ENCODE measurements around the gene STAM. TPM values are rescaled to one million over a fixed set of nuclear protein-coding genes. Genes with fewer than 3 reads are reported as not detected.

STAM gene
- polyA plus RNA-seq, 1 of the 3 experiments (the other 2 are of a cell fraction): 19.1 TPM

DNA sequence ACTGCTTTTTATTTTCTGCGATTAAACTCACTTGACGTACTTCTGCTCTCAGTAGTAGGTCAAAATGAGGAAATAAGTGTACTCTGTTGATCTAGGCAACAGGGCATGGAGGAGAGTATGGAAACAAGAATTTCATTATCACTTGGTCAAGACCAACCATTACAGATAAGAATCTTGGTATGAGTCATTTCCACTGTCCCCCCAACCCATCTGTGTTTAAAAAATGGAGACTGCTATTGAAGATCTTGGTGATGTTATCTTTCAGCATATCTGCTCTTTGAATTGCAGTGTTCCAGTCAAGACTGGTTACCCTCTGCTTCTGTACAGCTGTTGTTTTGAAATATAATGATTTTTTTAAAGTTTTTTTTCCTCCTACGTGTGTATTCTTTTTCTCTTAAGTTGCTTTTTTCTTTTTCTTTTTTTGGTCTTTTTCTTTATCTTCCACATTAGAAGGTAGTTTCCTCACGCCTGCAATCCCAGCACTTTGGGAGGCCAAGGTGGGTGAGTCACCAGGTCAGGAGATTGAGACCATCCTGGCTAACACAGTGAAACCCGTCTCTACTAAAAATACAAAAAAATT is 11.7 kb downstream of the STAM start:
- no peaks in the 10 kb centered on the region for H3K27me3 ChIP-seq (ENCODE audit: insufficient read depth)
- no peak overlapping the region for H2AFZ ChIP-seq (ENCODE audit: low read depth)
- POLR2A ChIA-PET: no interaction called here
- WGBS (ENCODE audit: low lambda C conversion rate): 46% methylated on average over 5 of the region's 5 CpGs
- peaks cover 0 to 17% of the 10 kb centered on the region in 2 experiments; a peak in 3 of 4 replicates for H3K4me1 ChIP-seq (ENCODE audit: control insufficient read depth in 1 of 2, insufficient read depth in 2 of 2, low read depth in 1 of 2, low read length in 1 of 2)
- peaks cover 99% of the 10 kb centered on the region for H3K79me2 ChIP-seq (ENCODE audit: insufficient read depth)
- H3K36me3 ChIP-seq (replicated peaks in 1 of 2; ENCODE audit: control insufficient read depth in 1 of 2, insufficient read depth in 2 of 2, low read length in 1 of 2): peaks cover 0 to 13% of the 10 kb centered on the region in 2 experiments
- no peak for DNase-seq
- CTCF ChIA-PET: no interaction called here
- no peaks in the 10 kb centered on the region; the same call in 1 of the 2 replicates for H4K20me1 ChIP-seq (ENCODE audit: insufficient read depth)
- H3F3A ChIP-seq (replicated peaks; ENCODE audit: insufficient read depth): peaks cover 41% of the 10 kb centered on the region
- TF ChIP-seq FOSL2 (IDR thresholded peaks at IDR 0.05; ENCODE audit: borderline replicate concordance, low read depth) (peak; percentile 75), TEAD4 (IDR thresholded peaks at IDR 0.05; ENCODE audit: borderline replicate concordance, insufficient read depth) (peak; percentile 51), POLR2AphosphoS5 (IDR thresholded peaks at IDR 0.05; ENCODE audit: low read depth, low read length) (0 out of 2 replicates have a peak, but pooled peaks have one; percentile 12), JUND (IDR thresholded peaks at IDR 0.05) (peak; percentile 86), GATA2 (CRISPR knock-in tag; IDR thresholded peaks at IDR 0.05) (no peak), TAF1 (IDR thresholded peaks at IDR 0.05; ENCODE audit: borderline replicate concordance, low read depth, low read length) (no peak), TCF12 (IDR thresholded peaks at IDR 0.05) (peak; percentile 88), EP300 (IDR thresholded peaks at IDR 0.05; ENCODE audit: borderline replicate concordance in 1 of 2, low read depth in 1 of 2, low read length in 1 of 2) (peak in 1 of 2 experiments; percentile 70; a peak in 2 of 4 replicates)
- TF ChIP-seq, protein P1, sequence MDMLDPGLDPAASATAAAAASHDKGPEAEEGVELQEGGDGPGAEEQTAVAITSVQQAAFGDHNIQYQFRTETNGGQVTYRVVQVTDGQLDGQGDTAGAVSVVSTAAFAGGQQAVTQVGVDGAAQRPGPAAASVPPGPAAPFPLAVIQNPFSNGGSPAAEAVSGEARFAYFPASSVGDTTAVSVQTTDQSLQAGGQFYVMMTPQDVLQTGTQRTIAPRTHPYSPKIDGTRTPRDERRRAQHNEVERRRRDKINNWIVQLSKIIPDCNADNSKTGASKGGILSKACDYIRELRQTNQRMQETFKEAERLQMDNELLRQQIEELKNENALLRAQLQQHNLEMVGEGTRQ (IDR thresholded peaks at IDR 0.05; ENCODE audit: borderline replicate concordance, low read depth, low read length): no peak
- TF ChIP-seq, protein P2, sequence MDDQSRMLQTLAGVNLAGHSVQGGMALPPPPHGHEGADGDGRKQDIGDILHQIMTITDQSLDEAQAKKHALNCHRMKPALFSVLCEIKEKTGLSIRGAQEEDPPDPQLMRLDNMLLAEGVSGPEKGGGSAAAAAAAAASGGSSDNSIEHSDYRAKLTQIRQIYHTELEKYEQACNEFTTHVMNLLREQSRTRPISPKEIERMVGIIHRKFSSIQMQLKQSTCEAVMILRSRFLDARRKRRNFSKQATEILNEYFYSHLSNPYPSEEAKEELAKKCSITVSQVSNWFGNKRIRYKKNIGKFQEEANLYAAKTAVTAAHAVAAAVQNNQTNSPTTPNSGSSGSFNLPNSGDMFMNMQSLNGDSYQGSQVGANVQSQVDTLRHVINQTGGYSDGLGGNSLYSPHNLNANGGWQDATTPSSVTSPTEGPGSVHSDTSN (IDR thresholded peaks at IDR 0.05): peak; percentile 66
- peak overlapping the region; percentile 32 for H3K4me2 ChIP-seq
- H3K9me2 ChIP-seq: no peaks in the 10 kb centered on the region
- no peak overlapping the region; the same call in 1 of the 2 replicates for H3K9ac ChIP-seq
- H3K4me3 ChIP-seq (ENCODE audit: low read depth in 2 of 2, low read length in 1 of 2): no peak overlapping the region
- H3K27ac ChIP-seq (ENCODE audit: low read depth in 2 of 2, low read length in 1 of 2): peak overlapping the region in 1 of 2 experiments; percentile 68; a peak in 2 of 4 replicates
- H3K9me3 ChIP-seq: peaks cover 8% of the 10 kb centered on the region

DNA sequence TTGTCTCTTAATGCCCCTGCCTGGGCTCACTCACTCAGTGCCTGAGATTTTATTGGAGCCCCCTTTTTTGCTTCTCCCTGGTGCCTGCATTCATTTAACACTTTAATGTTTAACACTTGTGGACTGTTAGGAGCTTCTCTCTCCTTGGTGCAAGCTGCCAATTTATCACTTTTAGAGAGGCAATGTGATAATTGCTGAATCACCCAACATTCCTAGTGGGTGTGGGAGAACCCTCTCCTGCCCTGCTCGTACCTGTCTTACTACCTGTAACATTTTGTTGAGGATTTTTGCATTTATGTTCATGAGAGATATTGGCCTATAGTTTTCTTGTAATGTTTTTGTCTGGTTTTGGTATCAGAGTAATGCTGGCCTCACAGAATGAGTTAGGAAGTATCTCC is 13.2 kb downstream of the STAM start:
- H3K27ac ChIP-seq (ENCODE audit: low read depth in 2 of 2, low read length in 1 of 2): peak overlapping the region in 1 of 2 experiments; percentile 68; a peak in 1 of 4 replicates
- H3K9me3 ChIP-seq: peaks cover 8% of the 10 kb centered on the region
- POLR2A ChIA-PET: no interaction called here
- WGBS (ENCODE audit: low lambda C conversion rate): 85% methylated on average over 1 of the region's 1 CpG
- no peak overlapping the region for H2AFZ ChIP-seq (ENCODE audit: low read depth)
- CTCF ChIA-PET: interaction anchor here (1.1 kb wide), 1 partner anchor 9 kb away, joined by 3 read pairs; no protein-coding TSS in a partner anchor
- peaks cover 37% of the 10 kb centered on the region for H3F3A ChIP-seq (replicated peaks; ENCODE audit: insufficient read depth)
- H3K4me1 ChIP-seq (ENCODE audit: control insufficient read depth in 1 of 2, insufficient read depth in 2 of 2, low read depth in 1 of 2, low read length in 1 of 2): peaks cover 0 to 19% of the 10 kb centered on the region in 2 experiments; a peak in 3 of 4 replicates
- no peaks in the 10 kb centered on the region for H3K9me2 ChIP-seq
- H4K20me1 ChIP-seq (ENCODE audit: insufficient read depth): no peaks in the 10 kb centered on the region
- H3K4me2 ChIP-seq: no peak overlapping the region
- peaks cover 97% of the 10 kb centered on the region for H3K79me2 ChIP-seq (ENCODE audit: insufficient read depth)
- no peak for DNase-seq
- H3K4me3 ChIP-seq (ENCODE audit: low read depth in 2 of 2, low read length in 1 of 2): no peak overlapping the region
- H3K27me3 ChIP-seq (ENCODE audit: insufficient read depth): no peaks in the 10 kb centered on the region
- no peak overlapping the region for H3K9ac ChIP-seq
- peaks cover 3 to 13% of the 10 kb centered on the region in 2 experiments for H3K36me3 ChIP-seq (replicated peaks in 1 of 2; ENCODE audit: control insufficient read depth in 1 of 2, insufficient read depth in 2 of 2, low read length in 1 of 2)
- TF ChIP-seq TCF12 (IDR thresholded peaks at IDR 0.05) (no peak), RXRA (IDR thresholded peaks at IDR 0.05; ENCODE audit: borderline replicate concordance, low read depth) (no peak), EZH2phosphoT487 (IDR thresholded peaks at IDR 0.05; ENCODE audit: borderline replicate concordance, low read depth) (no peak), MEF2A (IDR thresholded peaks at IDR 0.05; ENCODE audit: borderline replicate concordance, low read depth) (no peak), FOXM1 (IDR thresholded peaks at IDR 0.05; ENCODE audit: low read depth) (no peak), TEAD4 (IDR thresholded peaks at IDR 0.05; ENCODE audit: borderline replicate concordance, insufficient read depth) (no peak), RFX5 (IDR thresholded peaks at IDR 0.05; ENCODE audit: low read length) (no peak), FOSL2 (IDR thresholded peaks at IDR 0.05; ENCODE audit: borderline replicate concordance, low read depth) (no peak), CHD2 (IDR thresholded peaks at IDR 0.05; ENCODE audit: low read length, partially characterized antibody) (no peak), MXI1 (IDR thresholded peaks at IDR 0.05; ENCODE audit: low read depth, low read length) (no peak), GATA2 (CRISPR knock-in tag; IDR thresholded peaks at IDR 0.05) (no peak)
- TF ChIP-seq, protein P3, sequence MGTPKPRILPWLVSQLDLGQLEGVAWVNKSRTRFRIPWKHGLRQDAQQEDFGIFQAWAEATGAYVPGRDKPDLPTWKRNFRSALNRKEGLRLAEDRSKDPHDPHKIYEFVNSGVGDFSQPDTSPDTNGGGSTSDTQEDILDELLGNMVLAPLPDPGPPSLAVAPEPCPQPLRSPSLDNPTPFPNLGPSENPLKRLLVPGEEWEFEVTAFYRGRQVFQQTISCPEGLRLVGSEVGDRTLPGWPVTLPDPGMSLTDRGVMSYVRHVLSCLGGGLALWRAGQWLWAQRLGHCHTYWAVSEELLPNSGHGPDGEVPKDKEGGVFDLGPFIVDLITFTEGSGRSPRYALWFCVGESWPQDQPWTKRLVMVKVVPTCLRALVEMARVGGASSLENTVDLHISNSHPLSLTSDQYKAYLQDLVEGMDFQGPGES (IDR thresholded peaks at IDR 0.05; ENCODE audit: low read depth, low read length): no peak
- TF ChIP-seq, protein P4, sequence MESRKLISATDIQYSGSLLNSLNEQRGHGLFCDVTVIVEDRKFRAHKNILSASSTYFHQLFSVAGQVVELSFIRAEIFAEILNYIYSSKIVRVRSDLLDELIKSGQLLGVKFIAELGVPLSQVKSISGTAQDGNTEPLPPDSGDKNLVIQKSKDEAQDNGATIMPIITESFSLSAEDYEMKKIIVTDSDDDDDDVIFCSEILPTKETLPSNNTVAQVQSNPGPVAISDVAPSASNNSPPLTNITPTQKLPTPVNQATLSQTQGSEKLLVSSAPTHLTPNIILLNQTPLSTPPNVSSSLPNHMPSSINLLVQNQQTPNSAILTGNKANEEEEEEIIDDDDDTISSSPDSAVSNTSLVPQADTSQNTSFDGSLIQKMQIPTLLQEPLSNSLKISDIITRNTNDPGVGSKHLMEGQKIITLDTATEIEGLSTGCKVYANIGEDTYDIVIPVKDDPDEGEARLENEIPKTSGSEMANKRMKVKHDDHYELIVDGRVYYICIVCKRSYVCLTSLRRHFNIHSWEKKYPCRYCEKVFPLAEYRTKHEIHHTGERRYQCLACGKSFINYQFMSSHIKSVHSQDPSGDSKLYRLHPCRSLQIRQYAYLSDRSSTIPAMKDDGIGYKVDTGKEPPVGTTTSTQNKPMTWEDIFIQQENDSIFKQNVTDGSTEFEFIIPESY (IDR thresholded peaks at IDR 0.05; ENCODE audit: borderline replicate concordance, low read depth): no peak
- TF ChIP-seq, protein P2 (IDR thresholded peaks at IDR 0.05): no peak

Data from SK-N-SH (cell line).